Activated naive CD8-positive, alpha-beta T cell (primary cell): Measurements from ENCODE around the gene KRTAP10-4.
A peak's percentile ranks its signal among the peaks of the same experiment; 100 is the strongest.
"Not testable (repeated sequence)": the region's sequence is repeated elsewhere in the genome, so short reads cannot be mapped to it uniquely, and the experiment has no call there.

ENCODE experiments used
- H3K27ac Mint-ChIP-seq: one replicate; pipeline ENCODE4 v1.8.0; 2021; ENCODE audit warnings: mixed read lengths
- H3K27me3 Mint-ChIP-seq: one replicate; pipeline ENCODE4 v1.8.0; 2021; ENCODE audit warnings: mixed read lengths
- H3K36me3 Mint-ChIP-seq: one replicate; pipeline ENCODE4 v1.8.0; 2021; ENCODE audit warnings: mixed read lengths
- H3K4me1 Mint-ChIP-seq: one replicate; pipeline ENCODE4 v1.8.0; 2021; ENCODE audit warnings: low read depth, mixed read lengths
- H3K4me3 Mint-ChIP-seq: one replicate; pipeline ENCODE4 v1.8.0; 2021; ENCODE audit warnings: mild to moderate bottlenecking, mixed read lengths
- H3K9me3 Mint-ChIP-seq: one replicate; pipeline ENCODE4 v1.8.0; 2021; ENCODE audit warnings: low read depth, mixed read lengths

Gene KRTAP10-4

GRCh38 chr21:44603109-44603875, 29.8 kb downstream of the KRTAP10-4 start:
- no peaks in the 10 kb centered on the region for H3K27me3 Mint-ChIP-seq
- H3K36me3 Mint-ChIP-seq = peaks cover 2% of the 10 kb centered on the region
- H3K4me3 Mint-ChIP-seq = no peak overlapping the region
- peaks cover 7% of the 10 kb centered on the region for H3K9me3 Mint-ChIP-seq
- no peak overlapping the region for H3K27ac Mint-ChIP-seq
- H3K4me1 Mint-ChIP-seq = no peaks in the 10 kb centered on the region

GRCh38 chr21:44603911-44604310, 30.4 kb downstream of the KRTAP10-4 start:
- no peak overlapping the region for H3K4me3 Mint-ChIP-seq
- H3K27ac Mint-ChIP-seq = no peak overlapping the region
- peaks cover 3% of the 10 kb centered on the region for H3K36me3 Mint-ChIP-seq
- H3K9me3 Mint-ChIP-seq = peaks cover 3% of the 10 kb centered on the region
- no peaks in the 10 kb centered on the region for H3K27me3 Mint-ChIP-seq
- H3K4me1 Mint-ChIP-seq = no peaks in the 10 kb centered on the region

GRCh38 chr21:44606495-44606894, 33.0 kb downstream of the KRTAP10-4 start:
- H3K4me3 Mint-ChIP-seq = no peak overlapping the region
- H3K4me1 Mint-ChIP-seq = no peaks in the 10 kb centered on the region
- H3K27me3 Mint-ChIP-seq = no peaks in the 10 kb centered on the region
- peaks cover 13% of the 10 kb centered on the region for H3K36me3 Mint-ChIP-seq
- no peak overlapping the region for H3K27ac Mint-ChIP-seq
- H3K9me3 Mint-ChIP-seq = peaks cover 13% of the 10 kb centered on the region

GRCh38 chr21:44609193-44609592, 35.7 kb downstream of the KRTAP10-4 start:
- Mint-ChIP-seq H3K27me3 (no peaks in the 10 kb centered on the region), H3K4me3 (no peak overlapping the region)

GRCh38 chr21:44610157-44610843, 36.8 kb downstream of the KRTAP10-4 start:
- H3K4me1 Mint-ChIP-seq, H3K4me3 Mint-ChIP-seq, H3K27ac Mint-ChIP-seq, H3K27me3 Mint-ChIP-seq: not testable (repeated sequence)
- Mint-ChIP-seq H3K36me3 (peaks cover 14% of the 10 kb centered on the region), H3K9me3 (peaks cover 13% of the 10 kb centered on the region)

More at GRCh38 chr21:44609193-44609592, 35.7 kb downstream of the KRTAP10-4 start:
- Mint-ChIP-seq H3K4me1 (peaks cover 3% of the 10 kb centered on the region), H3K36me3 (peaks cover 14% of the 10 kb centered on the region), H3K9me3 (peaks cover 13% of the 10 kb centered on the region), H3K27ac (no peak overlapping the region)

GRCh38 chr21:44611551-44611950, 38.0 kb downstream of the KRTAP10-4 start:
- peaks cover 16% of the 10 kb centered on the region for H3K4me1 Mint-ChIP-seq
- no peaks in the 10 kb centered on the region for H3K27me3 Mint-ChIP-seq
- H3K36me3 Mint-ChIP-seq = peaks cover 14% of the 10 kb centered on the region
- H3K27ac Mint-ChIP-seq = no peak overlapping the region
- no peak overlapping the region for H3K4me3 Mint-ChIP-seq
- H3K9me3 Mint-ChIP-seq = peaks cover 13% of the 10 kb centered on the region

GRCh38 chr21:44612029-44612486, 38.5 kb downstream of the KRTAP10-4 start, which contains the start of gene KRTAP10-8:
Gene KRTAP10-8 (plus strand): TSS chr21:44612079. CDS start chr21:44612101, 22 bp downstream.
- H3K4me3 Mint-ChIP-seq = no peak within 1 kb of the TSS
- H3K36me3 Mint-ChIP-seq = peaks cover 14% of the 10 kb centered on the region
- no peak within 1 kb of the TSS for H3K27ac Mint-ChIP-seq
- peaks cover 21% of the 10 kb centered on the region for H3K4me1 Mint-ChIP-seq
- no peaks in the 10 kb centered on the region for H3K27me3 Mint-ChIP-seq
- H3K9me3 Mint-ChIP-seq = peaks cover 13% of the 10 kb centered on the region

- no peak overlapping the region for H3K27ac Mint-ChIP-seq
- no peak overlapping the region for H3K4me3 Mint-ChIP-seq
- H3K9me3 Mint-ChIP-seq = peaks cover 13% of the 10 kb centered on the region
- no peaks in the 10 kb centered on the region for H3K27me3 Mint-ChIP-seq
- peaks cover 27% of the 10 kb centered on the region for H3K4me1 Mint-ChIP-seq
- peaks cover 14% of the 10 kb centered on the region for H3K36me3 Mint-ChIP-seq
Measured at GRCh38 chr21:44612669-44613229, 39.2 kb downstream of the KRTAP10-4 start.

GRCh38 chr21:44613386-44614155, 40.0 kb downstream of the KRTAP10-4 start:
- no peaks in the 10 kb centered on the region for H3K27me3 Mint-ChIP-seq
- peaks cover 13% of the 10 kb centered on the region for H3K9me3 Mint-ChIP-seq
- no peak overlapping the region for H3K4me3 Mint-ChIP-seq
- H3K4me1 Mint-ChIP-seq = peaks cover 36% of the 10 kb centered on the region
- H3K27ac Mint-ChIP-seq = no peak overlapping the region
- peaks cover 14% of the 10 kb centered on the region for H3K36me3 Mint-ChIP-seq

- Mint-ChIP-seq H3K4me1 (peaks cover 42% of the 10 kb centered on the region), H3K4me3 (no peak overlapping the region), H3K27ac (no peak overlapping the region), H3K9me3 (peaks cover 11% of the 10 kb centered on the region), H3K27me3 (no peaks in the 10 kb centered on the region), H3K36me3 (peaks cover 12% of the 10 kb centered on the region)
Measured at GRCh38 chr21:44614161-44614631, 40.7 kb downstream of the KRTAP10-4 start.

- Mint-ChIP-seq H3K4me3 (no peak overlapping the region), H3K9me3 (peaks cover 11% of the 10 kb centered on the region), H3K36me3 (peaks cover 13% of the 10 kb centered on the region)
Measured at GRCh38 chr21:44614961-44615391, 41.4 kb downstream of the KRTAP10-4 start.

GRCh38 chr21:44615466-44615865, 41.9 kb downstream of the KRTAP10-4 start:
- Mint-ChIP-seq H3K4me3 (peak overlapping the region; percentile 30), H3K9me3 (peaks cover 13% of the 10 kb centered on the region), H3K36me3 (peaks cover 15% of the 10 kb centered on the region), H3K27ac (no peak overlapping the region), H3K4me1 (peaks cover 52% of the 10 kb centered on the region), H3K27me3 (no peaks in the 10 kb centered on the region)

More at GRCh38 chr21:44614961-44615391, 41.4 kb downstream of the KRTAP10-4 start:
- peaks cover 50% of the 10 kb centered on the region for H3K4me1 Mint-ChIP-seq
- H3K27me3 Mint-ChIP-seq = no peaks in the 10 kb centered on the region
- H3K27ac Mint-ChIP-seq = no peak overlapping the region

- Mint-ChIP-seq H3K4me3 (peak overlapping the region; percentile 30), H3K9me3 (peaks cover 18% of the 10 kb centered on the region), H3K27ac (peak overlapping the region; percentile 16), H3K27me3 (no peaks in the 10 kb centered on the region), H3K36me3 (peaks cover 20% of the 10 kb centered on the region), H3K4me1 (peaks cover 55% of the 10 kb centered on the region)
Measured at GRCh38 chr21:44615911-44616590, 42.5 kb downstream of the KRTAP10-4 start.

GRCh38 chr21:44616591-44616926, 43.0 kb downstream of the KRTAP10-4 start:
- Mint-ChIP-seq H3K27me3 (no peaks in the 10 kb centered on the region), H3K4me3 (no peak overlapping the region), H3K27ac (no peak overlapping the region), H3K36me3 (peaks cover 17% of the 10 kb centered on the region), H3K4me1 (peaks cover 55% of the 10 kb centered on the region), H3K9me3 (peaks cover 18% of the 10 kb centered on the region)
